ENCODE measurements around the gene FAF1.

FAF1 gene

GRCh38 chr1:50517488-50517887 is 442.6 kb downstream of the FAF1 start:
- TF ChIP-seq CTCF (IDR thresholded peaks at IDR 0.05; ENCODE audit: low read depth, low read length): no peak
- no peak for TF ChIP-seq EZH2phosphoT487 (IDR thresholded peaks at IDR 0.05; ENCODE audit: low read depth)
- no peak overlapping the region for H3K9ac ChIP-seq (ENCODE audit: low read length)
- H3K27me3 ChIP-seq (ENCODE audit: low read depth, low read length): no peaks in the 10 kb centered on the region
- H3K9me3 ChIP-seq (ENCODE audit: insufficient read depth, low read length): no peaks in the 10 kb centered on the region
- H3K4me2 ChIP-seq (ENCODE audit: low read length): no peak overlapping the region
- no peaks in the 10 kb centered on the region for H3K79me2 ChIP-seq (ENCODE audit: low read length)
- no peaks in the 10 kb centered on the region for H3K36me3 ChIP-seq (replicated peaks; ENCODE audit: low read depth, low read length)
- no peaks in the 10 kb centered on the region for H4K20me1 ChIP-seq (ENCODE audit: insufficient read depth, low read length)
- H2AFZ ChIP-seq (ENCODE audit: low read depth, low read length): no peak overlapping the region
- no peak overlapping the region for H3K27ac ChIP-seq (ENCODE audit: low read length)
- no peaks in the 10 kb centered on the region for H3K4me1 ChIP-seq (ENCODE audit: low read length)
- no peak overlapping the region for H3K4me3 ChIP-seq (ENCODE audit: low read length)

- Histone ChIP-seq H3K27ac (ENCODE audit: low read length) (no peak overlapping the region), H3K9ac (ENCODE audit: low read length) (no peak overlapping the region), H4K20me1 (ENCODE audit: insufficient read depth, low read length) (no peaks in the 10 kb centered on the region), H3K79me2 (ENCODE audit: low read length) (no peaks in the 10 kb centered on the region), H3K9me3 (ENCODE audit: insufficient read depth, low read length) (no peaks in the 10 kb centered on the region), H3K4me2 (ENCODE audit: low read length) (no peak overlapping the region), H2AFZ (ENCODE audit: low read depth, low read length) (no peak overlapping the region), H3K4me3 (ENCODE audit: low read length) (no peak overlapping the region), H3K4me1 (ENCODE audit: low read length) (no peaks in the 10 kb centered on the region), H3K27me3 (ENCODE audit: low read depth, low read length) (no peaks in the 10 kb centered on the region), H3K36me3 (replicated peaks; ENCODE audit: low read depth, low read length) (no peaks in the 10 kb centered on the region)
- no peak for TF ChIP-seq EZH2phosphoT487 (IDR thresholded peaks at IDR 0.05; ENCODE audit: low read depth)
- TF ChIP-seq CTCF (IDR thresholded peaks at IDR 0.05; ENCODE audit: low read depth, low read length): no peak
Observed at GRCh38 chr1:50516056-50516455, 444.0 kb downstream of the FAF1 start.

DNA sequence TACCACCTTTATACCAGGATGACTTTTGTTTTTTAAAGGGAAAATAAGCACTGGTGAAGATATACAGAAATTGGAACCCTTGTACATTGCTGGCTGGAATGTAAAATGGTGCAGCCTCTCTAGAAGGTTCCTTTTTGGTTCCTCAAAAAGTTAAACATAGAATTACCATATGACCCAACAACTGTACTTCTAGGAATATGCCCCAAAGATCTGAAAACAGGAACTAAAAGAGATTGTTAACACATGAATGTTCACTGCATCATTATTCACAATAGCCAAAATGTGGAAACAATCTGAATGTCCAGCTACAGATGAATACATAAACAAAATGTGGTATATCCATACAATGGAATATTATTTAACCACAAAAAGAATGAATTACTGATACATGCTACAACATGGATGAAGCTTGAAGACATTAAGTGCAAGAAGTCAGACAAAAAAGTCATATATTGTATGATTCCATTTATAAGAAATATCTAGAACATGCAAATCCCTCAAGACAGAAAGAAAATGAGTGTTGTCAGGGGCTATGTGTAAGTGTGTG is 452.0 kb downstream of the FAF1 start:
- TF ChIP-seq CTCF (IDR thresholded peaks at IDR 0.05; ENCODE audit: low read depth, low read length) (no peak), EZH2phosphoT487 (IDR thresholded peaks at IDR 0.05; ENCODE audit: low read depth) (no peak)
- Histone ChIP-seq H3K4me1 (ENCODE audit: low read length) (peaks cover 9% of the 10 kb centered on the region), H2AFZ (ENCODE audit: low read depth, low read length) (no peak overlapping the region), H3K27ac (ENCODE audit: low read length) (no peak overlapping the region), H3K4me2 (ENCODE audit: low read length) (no peak overlapping the region), H3K27me3 (ENCODE audit: low read depth, low read length) (no peaks in the 10 kb centered on the region), H3K4me3 (ENCODE audit: low read length) (no peak overlapping the region), H3K9ac (ENCODE audit: low read length) (no peak overlapping the region), H3K36me3 (replicated peaks; ENCODE audit: low read depth, low read length) (no peaks in the 10 kb centered on the region), H3K9me3 (ENCODE audit: insufficient read depth, low read length) (no peaks in the 10 kb centered on the region), H4K20me1 (ENCODE audit: insufficient read depth, low read length) (no peaks in the 10 kb centered on the region), H3K79me2 (ENCODE audit: low read length) (no peaks in the 10 kb centered on the region)

- Histone ChIP-seq H3K4me3 (ENCODE audit: low read length) (no peak overlapping the region), H3K9ac (ENCODE audit: low read length) (no peak overlapping the region), H3K36me3 (replicated peaks; ENCODE audit: low read depth, low read length) (no peaks in the 10 kb centered on the region), H3K4me2 (ENCODE audit: low read length) (no peak overlapping the region), H3K27ac (ENCODE audit: low read length) (no peak overlapping the region), H2AFZ (ENCODE audit: low read depth, low read length) (no peak overlapping the region), H4K20me1 (ENCODE audit: insufficient read depth, low read length) (no peaks in the 10 kb centered on the region), H3K79me2 (ENCODE audit: low read length) (no peaks in the 10 kb centered on the region), H3K27me3 (ENCODE audit: low read depth, low read length) (no peaks in the 10 kb centered on the region), H3K4me1 (ENCODE audit: low read length) (peaks cover 19% of the 10 kb centered on the region), H3K9me3 (ENCODE audit: insufficient read depth, low read length) (no peaks in the 10 kb centered on the region)
- TF ChIP-seq EZH2phosphoT487 (IDR thresholded peaks at IDR 0.05; ENCODE audit: low read depth): no peak
- no peak for TF ChIP-seq CTCF (IDR thresholded peaks at IDR 0.05; ENCODE audit: low read depth, low read length)
Observed at GRCh38 chr1:50505427-50505826, 454.6 kb downstream of the FAF1 start.

Measured in OCI-LY3 (cell line).